Activated CD8-positive, alpha-beta memory T cell treated with anti-CD3 and anti-CD28 coated beads for 48 hours (primary cell): ENCODE measurements around the gene PARVB.
A peak's percentile ranks its signal among the peaks of the same experiment; 100 is the strongest.
"Not testable (repeated sequence)": the region's sequence is repeated elsewhere in the genome, so short reads cannot be mapped to it uniquely, and the experiment has no call there.

Experiments
- DNase-seq, 3 experiments: peaks; one replicate each; pipeline ENCODE4 v3.0.0-alpha.2; 2020; ENCODE audit warnings: low read depth in 2 of 3, low spot score in 2 of 3

Gene PARVB

GRCh38 chr22:43996981-43997265 lies 27.2 kb upstream of the PARVB start:
- DNase-seq: no peak

DNA sequence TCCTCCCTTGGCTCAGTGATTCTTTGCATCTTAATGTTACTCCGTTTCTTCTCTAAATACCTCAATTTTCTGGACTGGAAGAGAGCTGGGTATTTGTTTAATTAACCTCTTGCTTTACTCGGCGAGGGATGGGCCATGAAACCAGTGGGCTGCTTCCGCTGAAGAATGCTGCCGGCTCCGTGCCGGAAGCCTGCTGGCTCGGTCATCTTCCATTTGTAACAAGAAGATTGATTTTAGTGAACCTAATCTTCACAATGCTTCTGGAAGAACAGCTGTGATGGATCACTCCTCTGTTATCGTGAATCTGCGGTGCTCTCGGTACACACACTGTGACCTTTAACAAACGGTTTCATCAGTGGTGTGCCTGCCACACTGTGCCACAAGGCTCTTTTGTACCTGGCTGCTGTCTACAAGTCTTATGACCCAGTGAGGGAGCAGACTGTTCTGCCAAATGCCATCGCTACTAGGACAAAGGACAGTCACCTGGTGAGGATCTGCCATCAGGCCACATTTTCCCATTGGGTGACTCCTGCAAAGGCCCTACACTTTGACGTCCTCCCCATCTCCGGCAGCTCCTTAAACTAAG lies 25.3 kb upstream of the PARVB start:
- DNase-seq: no peak

- DNase-seq: no peak
Measured at GRCh38 chr22:43999378-43999777, 24.7 kb upstream of the PARVB start.

GRCh38 chr22:44000123-44000522 lies 24.0 kb upstream of the PARVB start:
- DNase-seq: no peak

- DNase-seq: no peak
Measured at GRCh38 chr22:44001521-44001920, 22.6 kb upstream of the PARVB start.

- DNase-seq: no peak
Measured at GRCh38 chr22:44002324-44002723, 21.8 kb upstream of the PARVB start.

- no peak for DNase-seq
Measured at GRCh38 chr22:44002997-44003396, 21.1 kb upstream of the PARVB start.

- no peak for DNase-seq
Measured at GRCh38 chr22:44003405-44004103, 20.5 kb upstream of the PARVB start.

- no peak for DNase-seq
Measured at GRCh38 chr22:44004104-44004460, 20.0 kb upstream of the PARVB start.

DNA sequence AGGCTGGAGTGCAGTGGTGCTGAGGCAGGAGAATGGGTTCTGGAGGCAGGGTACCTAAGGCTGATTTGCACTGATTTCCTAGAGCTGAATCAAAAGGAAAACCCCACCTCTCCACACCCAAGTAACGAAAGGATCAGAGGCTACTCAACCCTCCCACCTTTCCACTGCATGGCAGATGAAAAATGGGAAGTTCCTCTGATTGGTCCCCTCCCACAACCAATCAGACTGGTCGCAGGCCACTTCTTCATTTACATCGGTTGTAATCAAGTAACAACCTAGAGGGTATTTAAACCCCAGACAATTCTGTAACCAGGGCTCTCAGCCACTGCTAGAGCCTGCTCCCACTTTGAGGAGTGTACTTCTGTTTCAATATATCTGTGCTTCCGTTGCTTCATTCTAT lies 18.6 kb upstream of the PARVB start:
- DNase-seq: no peak

GRCh38 chr22:44012162-44012561 lies 11.9 kb upstream of the PARVB start:
- DNase-seq: no peak

GRCh38 chr22:44012591-44012990 lies 11.5 kb upstream of the PARVB start:
- DNase-seq: no peak

DNA sequence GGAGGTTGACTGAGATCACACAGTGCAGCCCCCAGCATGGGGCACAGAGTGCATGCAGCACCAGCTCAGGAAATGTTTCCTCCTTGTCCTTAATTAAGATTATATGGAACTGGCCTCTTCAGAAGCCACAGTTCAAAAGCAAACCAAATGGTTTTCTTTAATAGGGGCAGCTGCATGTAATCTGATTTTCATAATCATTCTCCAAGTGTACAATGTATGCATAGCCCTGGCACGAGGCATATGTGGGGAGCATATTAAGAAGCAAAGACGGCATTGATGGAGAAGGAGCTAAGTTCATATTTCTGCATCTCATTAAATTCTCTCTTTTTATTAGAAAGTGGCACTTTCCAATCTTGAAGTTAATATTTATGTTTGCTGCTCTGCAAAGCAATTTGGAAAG lies 9.9 kb upstream of the PARVB start:
- DNase-seq: no peak

GRCh38 chr22:44016586-44016985 lies 7.5 kb upstream of the PARVB start:
- DNase-seq: not testable (repeated sequence)

GRCh38 chr22:44018594-44018993 lies 5.5 kb upstream of the PARVB start:
- DNase-seq: no peak

- no peak for DNase-seq
Measured at GRCh38 chr22:44019416-44019815, 4.7 kb upstream of the PARVB start.

DNA sequence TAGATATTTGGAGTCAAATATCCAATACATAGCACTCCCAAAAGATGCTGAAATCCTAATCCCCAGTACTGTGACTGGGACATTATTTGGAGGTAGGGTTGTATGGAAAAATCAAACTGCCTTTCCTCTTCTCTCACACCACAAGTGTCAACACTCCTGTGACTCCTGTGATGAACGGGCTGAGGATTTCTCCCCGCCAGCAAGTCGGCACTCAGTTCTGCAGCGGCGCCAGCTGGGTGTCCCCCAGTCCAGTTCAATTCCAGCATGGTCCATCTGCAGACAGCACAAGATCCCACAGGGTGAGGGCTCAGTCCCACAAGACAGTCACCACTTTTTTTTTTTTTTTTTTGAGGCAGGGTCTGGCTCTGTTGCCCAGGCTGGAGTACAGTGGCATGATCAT lies 4.3 kb upstream of the PARVB start:
- DNase-seq: no peak

DNA sequence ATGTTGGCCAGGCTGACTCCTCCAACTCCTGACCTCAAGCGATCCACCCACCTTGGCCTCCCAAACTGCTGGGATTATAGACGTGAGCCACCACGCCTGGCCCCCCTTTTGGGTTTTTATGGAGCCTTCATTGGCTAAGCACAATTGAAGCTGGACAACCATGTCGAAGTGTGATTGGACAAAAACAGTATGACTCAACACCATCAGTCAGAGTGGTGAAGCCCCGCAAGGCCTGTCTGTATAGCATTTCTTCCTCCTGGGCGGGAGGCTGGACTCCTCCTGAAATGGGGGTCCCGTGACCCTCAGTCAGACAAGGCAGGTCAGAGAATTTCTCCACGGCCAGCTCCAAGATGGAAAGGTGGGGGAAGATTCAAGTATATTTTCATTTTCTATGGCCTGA lies 3.1 kb upstream of the PARVB start:
- DNase-seq: no peak

DNA sequence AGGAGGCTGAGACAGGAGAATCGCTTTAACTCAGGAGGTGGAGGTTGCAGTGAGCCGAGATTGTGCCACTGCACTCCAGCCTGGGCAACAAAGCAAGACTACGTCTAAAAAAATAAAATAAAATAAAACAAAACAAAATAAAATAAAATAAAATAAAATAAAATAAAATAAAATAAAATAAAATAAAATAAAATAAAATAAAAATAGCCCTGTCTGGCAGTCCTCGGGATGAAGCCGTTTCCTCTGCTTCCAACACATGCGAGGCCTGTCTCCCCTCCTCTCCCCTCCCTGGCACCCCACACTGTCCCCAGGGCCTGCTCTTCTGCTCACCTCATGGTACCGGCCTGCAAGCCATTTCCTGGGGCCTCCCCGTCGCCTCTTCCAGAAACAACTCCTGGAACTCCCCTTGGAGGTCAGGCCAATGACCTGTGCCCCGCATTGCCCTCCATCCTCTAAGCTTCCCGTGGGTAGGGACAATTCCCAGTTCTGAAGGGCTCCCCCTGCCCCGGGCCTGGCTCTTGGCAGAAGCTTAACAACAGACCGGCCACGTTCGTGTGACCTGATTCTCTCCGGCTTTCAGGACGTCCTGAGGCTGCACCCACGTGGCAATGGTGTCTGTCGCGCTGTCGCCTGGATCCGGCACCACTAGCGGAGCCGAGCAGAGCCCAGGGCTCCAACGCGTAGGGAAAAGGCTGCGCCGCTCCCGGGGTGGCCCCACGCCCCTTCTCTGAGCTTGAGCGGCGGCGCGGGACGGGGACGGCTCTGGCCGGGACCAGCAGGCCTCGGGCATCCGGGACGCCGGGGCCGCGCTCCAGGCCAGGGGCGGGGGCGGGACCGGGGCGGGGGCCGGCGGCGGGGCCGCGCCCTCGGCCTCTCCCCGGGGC lies 456 bp upstream of the PARVB start:
- peak in 2 of 3 experiments; percentile 19 to 46 for DNase-seq

DNA sequence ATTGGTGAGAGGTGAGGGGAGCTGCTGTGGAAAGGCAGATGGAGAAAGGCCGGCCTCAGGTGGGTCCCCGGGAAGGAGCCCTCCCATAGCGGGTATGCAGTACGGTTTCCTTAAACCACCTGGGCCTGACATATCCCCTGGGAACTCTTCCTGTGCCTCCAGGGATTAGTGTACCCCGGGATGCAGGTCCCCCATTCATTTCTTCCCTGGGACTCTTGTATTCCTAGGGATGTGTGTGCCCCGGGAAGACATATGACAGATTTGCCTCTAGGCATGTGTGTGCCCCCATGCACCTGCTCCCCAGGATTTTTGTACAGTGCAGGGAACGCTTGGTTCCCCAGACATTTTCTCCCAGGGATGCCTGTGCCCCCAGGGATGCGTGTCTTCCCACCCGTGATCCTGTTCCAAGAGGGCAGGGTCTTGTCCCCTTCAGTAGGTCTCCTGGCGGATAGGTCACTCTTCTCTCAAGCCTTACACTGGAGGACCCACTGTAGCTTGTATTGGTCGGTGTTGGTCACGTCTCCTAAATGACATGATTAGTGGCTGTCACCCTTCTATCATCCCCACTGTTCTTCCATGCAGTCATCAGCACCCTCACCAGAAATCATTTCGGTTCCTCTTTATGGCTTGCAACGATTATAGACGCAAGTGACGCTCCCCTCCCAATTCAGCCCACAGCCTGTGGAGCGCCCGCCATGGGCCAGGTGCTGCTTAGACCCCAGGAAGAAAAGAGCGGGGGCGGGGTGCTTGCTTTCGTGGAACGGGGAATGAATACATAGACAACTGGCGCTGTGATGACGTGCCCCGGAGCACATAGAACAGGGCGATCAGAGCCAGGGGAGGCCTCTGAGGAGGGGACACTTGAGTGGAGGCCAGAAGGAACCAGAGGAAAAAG lies 1.3 kb downstream of the PARVB start:
- no peak for DNase-seq

DNA sequence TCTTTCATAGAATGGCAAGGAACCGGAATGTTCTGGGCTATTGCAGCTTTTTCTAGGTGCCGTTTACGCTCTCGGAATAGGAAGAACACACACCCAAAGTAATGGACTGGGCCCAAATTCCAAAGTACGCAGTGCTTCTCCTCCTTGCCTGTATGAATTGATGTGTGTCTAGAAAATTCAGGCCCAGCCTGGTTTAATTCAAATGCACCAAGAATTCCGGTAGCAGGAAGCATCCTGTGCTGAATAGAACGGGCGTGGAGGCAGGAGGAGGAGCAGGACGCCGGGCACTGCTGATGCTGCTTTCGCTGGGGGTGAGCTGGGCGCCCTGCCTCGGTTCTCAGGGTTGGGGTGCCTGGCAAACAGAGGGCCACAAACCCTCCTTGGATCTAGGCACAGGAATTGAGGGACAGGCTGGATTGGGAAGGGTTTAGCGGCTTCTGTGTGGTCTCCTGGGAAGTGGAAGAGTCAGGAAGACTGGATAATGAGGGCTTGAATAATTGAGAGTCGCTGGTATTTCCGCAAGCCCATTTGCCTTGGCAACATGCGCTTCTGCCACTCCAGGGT lies 2.0 kb downstream of the PARVB start:
- DNase-seq: no peak
